RPMI7951 (cell line): ENCODE measurements around the gene PSMF1. TPM values are rescaled to one million over a fixed set of nuclear protein-coding genes. Genes with fewer than 3 reads are reported as not detected.
"Not testable (repeated sequence)": the region's sequence is repeated elsewhere in the genome, so short reads cannot be mapped to it uniquely, and the experiment has no call there.

Experiments
- DNase-seq: peaks from one replicate; pipeline ENCODE4 v3.0.0-alpha.2; 2012; ENCODE audit warnings: low read depth
- total RNA-seq: library from RNA; depleted of rRNA; stranded (reverse); fragments of >200 nt; shearing (Covaris generic); gene quantifications from 2 replicates; pipeline ENCODE4 v1.2.3, GENCODE V29; 2014; rRNA removed

Gene PSMF1
- total RNA-seq, 1 experiment from 2014 or later = 98.6 TPM

DNA sequence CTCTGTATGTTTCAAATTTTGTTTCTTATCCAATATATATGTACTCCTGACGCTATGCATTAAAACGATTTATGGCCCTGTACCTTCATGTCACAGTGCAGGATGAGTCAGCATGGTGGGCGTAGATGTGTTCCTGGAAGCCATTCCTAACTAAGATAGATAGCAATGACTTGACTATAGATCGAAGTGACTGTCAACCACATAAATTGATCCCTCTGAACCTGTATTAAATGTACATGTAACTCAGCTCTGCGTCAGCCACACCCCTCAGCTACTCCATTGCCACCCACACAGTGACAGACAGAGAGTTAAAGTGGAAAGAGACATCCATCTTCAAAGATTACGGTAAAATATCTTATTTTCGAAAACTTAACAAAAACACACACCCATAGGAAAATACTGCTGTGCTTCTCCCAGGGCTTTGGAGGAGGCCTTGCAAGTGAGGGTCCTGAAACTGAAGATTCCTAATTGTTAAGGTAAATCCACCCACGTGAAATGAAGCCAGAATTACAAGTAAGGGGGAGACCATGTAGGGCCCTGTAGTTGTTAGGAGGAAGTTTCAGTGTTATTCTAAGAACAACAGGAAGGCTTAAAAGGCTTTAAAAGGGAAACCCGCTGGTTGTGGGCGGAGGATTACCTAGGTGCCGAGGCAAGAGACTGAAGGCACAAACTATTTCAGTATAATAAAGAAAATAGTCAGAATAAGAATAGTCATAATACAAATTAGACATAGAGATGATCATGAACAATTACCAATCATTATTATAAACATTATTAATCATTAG is 97.2 kb downstream of the PSMF1 start:
- no peak for DNase-seq

DNA sequence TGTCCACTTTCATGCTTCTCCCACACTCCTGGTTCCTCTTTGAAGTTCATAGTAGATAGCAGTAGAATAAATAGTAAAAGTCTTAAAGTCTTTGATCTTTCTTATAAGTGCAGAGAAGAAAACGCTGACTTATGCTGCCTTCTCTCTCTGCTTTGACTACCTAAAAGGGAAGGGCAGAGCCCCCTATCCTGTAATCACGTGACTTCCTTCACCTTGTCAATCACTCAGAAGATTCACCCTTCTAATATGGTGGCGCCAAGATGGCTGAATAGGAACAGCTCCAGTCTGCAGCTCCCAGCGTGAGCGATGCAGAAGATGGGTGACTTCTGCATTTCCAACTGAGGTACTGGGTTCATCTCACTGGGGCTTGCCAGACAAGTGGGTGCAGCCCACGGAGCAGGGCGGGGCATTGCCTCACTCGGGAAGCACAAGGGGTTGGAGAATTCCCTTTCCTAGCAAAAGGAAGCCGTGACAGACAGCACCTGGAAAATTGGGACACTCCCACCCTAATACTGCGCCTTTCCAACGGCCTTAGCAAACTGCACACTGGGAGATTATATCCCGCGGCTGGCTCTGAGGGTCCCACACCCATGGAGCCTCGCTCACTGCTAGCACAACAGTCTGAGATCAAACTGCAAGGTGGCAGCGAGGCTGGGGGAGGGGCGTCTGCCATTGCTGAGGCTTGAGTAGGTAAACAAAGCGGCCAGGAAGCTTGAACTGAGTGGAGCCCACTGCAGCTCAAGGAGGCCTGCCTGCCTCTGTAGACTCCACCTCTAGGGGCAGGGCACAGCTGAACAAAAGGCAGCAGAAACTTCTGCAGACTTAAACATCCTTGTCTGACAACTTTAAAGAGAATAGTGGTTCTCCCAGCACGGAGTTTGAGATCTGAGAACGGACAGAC is 98.4 kb downstream of the PSMF1 start:
- not testable (repeated sequence) for DNase-seq

Other genes starting within 250 kb of the PSMF1 start
- not detected in 2 replicates for gene ANGPT4, start 202.3 kb upstream of the PSMF1 start, total RNA-seq
- 0.20 TPM in 1 of 2 replicates, not detected in the other for gene RSPO4, start 116.3 kb upstream of the PSMF1 start, total RNA-seq
- not detected in 2 replicates for gene TMEM74B, start 66.4 kb downstream of the PSMF1 start, total RNA-seq
- not detected in 2 replicates for gene C20orf202, start 84.9 kb downstream of the PSMF1 start, total RNA-seq
- gene RAD21L1, start 107.4 kb downstream of the PSMF1 start, total RNA-seq = 0.98 and 1.4 TPM in 2 replicates
- 7.0 and 9.4 TPM in 2 replicates for gene SNPH, start 147.7 kb downstream of the PSMF1 start, total RNA-seq
- gene SDCBP2, start 210.5 kb downstream of the PSMF1 start, total RNA-seq = 4.8 and 6.4 TPM in 2 replicates